H1 (cell line): ENCODE data around the gene HMGN1. TPM values are rescaled to one million over a fixed set of nuclear protein-coding genes. Genes with fewer than 3 reads are reported as not detected.

Experiments
- BCL11A ChIP-seq, 2 experiments: IDR thresholded peaks; one replicate each; pipeline ENCODE4 v1.6.1; 2011; ENCODE audit warnings: low read depth in 2 of 2, low read length in 2 of 2, mild to moderate bottlenecking in 2 of 2
- CHD1 ChIP-seq: IDR thresholded peaks from 2 replicates; pipeline ENCODE4 v1.6.1; 2012; ENCODE audit warnings: low read depth, low read length, improper control_type of control experiment
- CREB1 ChIP-seq: IDR thresholded peaks from 2 replicates; pipeline ENCODE4 v1.6.1; 2012; ENCODE audit warnings: inconsistent platforms
- CTBP2 ChIP-seq: IDR thresholded peaks from 2 replicates; pipeline ENCODE4 v1.7.0; 2011; ENCODE audit warnings: borderline replicate concordance, mild to moderate bottlenecking, moderate library complexity, mixed read lengths, low read length; ENCODE audit not compliant: insufficient read depth, insufficient read length
- CTCF ChIP-seq, 3 experiments: IDR thresholded peaks; 1 replicate in 2 of 3; 2 replicates in 1 of 3; pipeline versions ENCODE4 v1.5.1 to v1.6.1; 2011; ENCODE audit warnings: low read length in 3 of 3, mild to moderate bottlenecking in 3 of 3, inconsistent platforms in 2 of 3, low read depth in 1 of 3, moderate library complexity in 1 of 3; ENCODE audit not compliant: insufficient read depth in 1 of 3; ENCODE audit errors: control extremely low read depth in 1 of 3
- E2F6 ChIP-seq: IDR thresholded peaks from 2 replicates; pipeline ENCODE4 v1.6.1; 2012; ENCODE audit warnings: inconsistent platforms
- EGR1 ChIP-seq: IDR thresholded peaks from 2 replicates; pipeline ENCODE4 v1.6.1; 2011; ENCODE audit warnings: low read depth, low read length, borderline replicate concordance
- GTF2F1 ChIP-seq: IDR thresholded peaks from 2 replicates; pipeline ENCODE4 v1.6.1; 2012; ENCODE audit warnings: low read depth, low read length, improper control_type of control experiment, borderline replicate concordance
- HDAC2 ChIP-seq, 2 experiments: fragments of 300-600 bp in 1 of 2; sonication (generic) in 1 of 2; IDR thresholded peaks; 2 replicates each; pipeline ENCODE4 v1.6.1; 2011 to 2012; ENCODE audit warnings: low read depth in 2 of 2, low read length in 2 of 2, mild to moderate bottlenecking in 2 of 2, moderate library complexity in 2 of 2, borderline replicate concordance in 1 of 2, inconsistent platforms in 1 of 2
- KDM1A ChIP-seq: fragments of 200-600, 300-600 bp; sonication (generic); IDR thresholded peaks from 2 replicates; pipeline ENCODE4 v1.7.1; 2016; ENCODE audit warnings: mild to moderate bottlenecking, low read length, borderline replicate concordance
- KDM5A ChIP-seq: fragments of 200-600 bp; IDR thresholded peaks from 2 replicates; pipeline ENCODE4 v1.7.1; 2012; ENCODE audit warnings: mild to moderate bottlenecking, low read length, inconsistent platforms, mixed read lengths
- MAX ChIP-seq: IDR thresholded peaks from 2 replicates; pipeline ENCODE4 v1.6.1; 2012; ENCODE audit warnings: inconsistent platforms
- POLR2AphosphoS5 ChIP-seq: IDR thresholded peaks from 2 replicates; pipeline ENCODE4 v1.6.1; 2011; ENCODE audit warnings: low read depth, low read length
- RXRA ChIP-seq: IDR thresholded peaks from 2 replicates; pipeline ENCODE4 v1.6.1; 2011; ENCODE audit warnings: low read depth, mild to moderate bottlenecking, low read length, moderate library complexity; ENCODE audit not compliant: insufficient read depth
- TAF1 ChIP-seq: IDR thresholded peaks from 2 replicates; pipeline ENCODE4 v1.6.1; 2011; ENCODE audit warnings: mild to moderate bottlenecking, low read depth, low read length
- TAF7 ChIP-seq: optimal IDR thresholded peaks from 2 replicates; pipeline ENCODE3; 2011; ENCODE audit warnings: low read depth, mild to moderate bottlenecking, inconsistent platforms, low read length, moderate library complexity, borderline replicate concordance
- ZNF274 ChIP-seq: IDR thresholded peaks from 2 replicates; pipeline ENCODE4 v1.7.0; 2012; ENCODE audit warnings: low read length, borderline replicate concordance; ENCODE audit errors: extremely low read depth
- polyA plus RNA-seq, 7 experiments: library from polyadenylated mRNA; depleted of rRNA in 3 of 7; stranded (reverse) in 5 of 7; unstranded in 2 of 7; fragments of >200 nt in 5 of 7; fragments of 200-250 nt in 2 of 7; gene quantifications; 1 replicate in 5 of 7; 2 replicates in 1 of 7; 4 replicates in 1 of 7; pipeline versions ENCODE4 v1.2.1 to v1.2.3, GENCODE V29; 2011 to 2013; ENCODE audit warnings: missing spikeins in 2 of 7, mixed read lengths in 2 of 7
- total RNA-seq: library from RNA; stranded (reverse); fragmentation: NEBNext Ultra II Directional; extraction: Animal tissue kit (Norgen Biotek cat#: 25700); gene quantifications from 2 replicates; pipeline ENCODE4 v1.2.1, GENCODE V29; 2021

The HMGN1 gene
- total and polyA plus RNA-seq, 2 of the 8 experiments (the other 6 are each of a cell fraction or from before 2014, with no cell fraction given) = 279 to 505 TPM

GRCh38 chr21:39313571-39314142 is 35.2 kb downstream of the HMGN1 start, which contains the start of gene BRWD1 (continued):
- TF ChIP-seq EGR1 (peak; percentile 4; the same call in 1 of the 2 replicates), ZNF274 (no peak), RXRA (0 out of 2 replicates have a peak, but pooled peaks have one; percentile 3), CTBP2 (peak; percentile 27), BCL11A (IDR thresholded peaks at IDR 0.05; ENCODE audit: low read depth in 2 of 2, low read length in 2 of 2) (no peak), HDAC2 (IDR thresholded peaks at IDR 0.05; ENCODE audit: borderline replicate concordance in 1 of 2, low read depth in 2 of 2, low read length in 2 of 2) (peak in 1 of 2 experiments; percentile 64; a peak in 1 of 4 replicates), GTF2F1 (no peak), CREB1 (peak; percentile 50), KDM5A (0 out of 2 replicates have a peak, but pooled peaks have one; percentile 8), POLR2AphosphoS5 (peak; percentile 35; the same call in 1 of the 2 replicates), MAX (peak; percentile 97), KDM1A (peak; percentile 68; the same call in 1 of the 2 replicates), TAF1 (peak; percentile 92), CHD1 (no peak), E2F6 (peak; percentile 79; the same call in 1 of the 2 replicates), CTCF (IDR thresholded peaks at IDR 0.05; ENCODE audit: control extremely low read depth in 1 of 3, insufficient read depth in 1 of 3, low read depth in 1 of 3, low read length in 3 of 3) (peak in 1 of 3 experiments; percentile 26; a peak in 2 of 4 replicates), TAF7 (peak; percentile 82)
